Body of pancreas (tissue), 4 donors: ENCODE results near the gene VEZT. TPM values are rescaled to one million over a fixed set of nuclear protein-coding genes. Genes with fewer than 3 reads are reported as not detected.

Source experiments
- ATAC-seq: fragments of 150-250 bp; one replicate; pipeline ENCODE4 v1.9.1; 2016
- DNase-seq, 4 donors: peaks; one replicate each; pipeline ENCODE4 v3.0.0-alpha.2; 2019
- H3K27ac ChIP-seq, 4 donors: fragments of 200-600 bp; sonication (generic); 1 replicate in 3 of 4; 2 replicates in 1 of 4; pipeline versions ENCODE4 v1.5.1 to v1.6.1; 2016 to 2019; ENCODE audit warnings: mild to moderate bottlenecking in 1 of 4, mixed read lengths in 1 of 4, moderate library complexity in 1 of 4
- H3K27me3 ChIP-seq, 2 donors: fragments of 200-600 bp; sonication (generic); one replicate each; pipeline ENCODE4 v1.6.0; 2016; ENCODE audit warnings: mild to moderate bottlenecking in 1 of 2
- H3K36me3 ChIP-seq, 2 donors: fragments of 200-600 bp; sonication (generic); replicated peaks in 1 of 2; 2 replicates each; pipeline ENCODE4 v1.5.1; 2016; ENCODE audit warnings: low read depth in 2 of 2; ENCODE audit not compliant: insufficient read depth in 1 of 2
- H3K4me1 ChIP-seq: fragments of 200-600 bp; sonication (generic); one replicate; pipeline ENCODE4 v1.6.0; 2016
- H3K4me3 ChIP-seq, 2 donors: fragments of 200-600 bp; sonication (generic); 1 replicate in 1 of 2; 2 replicates in 1 of 2; pipeline ENCODE4 v1.5.1; 2016 to 2019
- H3K9me3 ChIP-seq, 3 donors: fragments of 200-600 bp; sonication (generic); 1 replicate in 2 of 3; 2 replicates in 1 of 3; pipeline ENCODE4 v1.5.1; 2016
- POLR2A ChIP-seq, 3 donors: fragments of 450-650 bp; IDR thresholded peaks; one replicate each; pipeline ENCODE4 v1.6.1; 2016; ENCODE audit warnings: antibody characterized with exemption in 3 of 3, mild to moderate bottlenecking in 2 of 3
- WGBS, 2 donors: methylation state at CpG; one replicate each; pipeline ENCODE4 v1.1.5; 2017; 5-methylcytosine and 5-hydroxymethylcytosine counted together
- intact Hi-C: fragments of 100-400 bp; cut with DNase I; formaldehyde crosslinking; loops from one replicate; pipeline ENCODE4 v1.15.1; 2023
- total RNA-seq, 2 donors: library from RNA; depleted of rRNA; stranded (reverse); fragments of >200 nt; gene quantifications; one replicate each; pipeline ENCODE4 v1.1.0, GENCODE V29; 2016
- TF ChIP-seq, protein P1 (sequence below), 7 experiments: fragments of 450-650 bp in 4 of 7; fragments of 200-600 bp in 3 of 7; sonication (generic) in 3 of 7; IDR thresholded peaks; one replicate each; pipeline ENCODE4 v1.5.1; 2016 to 2019; ENCODE audit warnings: antibody characterized with exemption in 7 of 7

VEZT gene
- total RNA-seq, 2 donors from 2014 or later = 50.8 to 56.4 TPM

DNA sequence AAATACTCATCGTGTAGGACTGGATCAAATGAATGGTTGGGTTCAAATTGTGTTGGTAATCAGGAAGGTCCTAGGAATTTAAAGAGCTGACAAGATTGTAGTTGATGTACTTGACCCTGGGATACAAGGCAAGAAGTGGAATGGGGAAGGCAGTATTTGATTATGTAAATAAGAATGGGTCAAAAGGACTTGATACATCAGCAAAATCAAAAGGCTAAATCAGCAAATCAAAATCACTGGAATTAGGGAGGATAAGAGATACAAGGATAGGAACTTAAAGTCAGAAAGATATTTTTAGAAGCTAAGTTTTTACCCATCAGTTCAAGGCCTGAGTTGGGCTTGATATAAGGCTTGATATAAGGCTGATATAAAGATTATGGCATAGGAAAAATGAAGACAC is 65.8 kb downstream of the VEZT start:
- H3K9me3 ChIP-seq = no peaks in the 10 kb centered on the region
- no peaks in the 10 kb centered on the region for H3K27me3 ChIP-seq
- intact Hi-C loops = no loop called here
- H3K36me3 ChIP-seq = peaks cover 0 to 13% of the 10 kb centered on the region in 2 donors
- ATAC-seq (no peak), DNase-seq (no peak)
- no peaks in the 10 kb centered on the region for H3K4me1 ChIP-seq
- H3K27ac ChIP-seq = no peak overlapping the region
- no peak for TF ChIP-seq POLR2A (IDR thresholded peaks at IDR 0.05)
- TF ChIP-seq, protein P1, sequence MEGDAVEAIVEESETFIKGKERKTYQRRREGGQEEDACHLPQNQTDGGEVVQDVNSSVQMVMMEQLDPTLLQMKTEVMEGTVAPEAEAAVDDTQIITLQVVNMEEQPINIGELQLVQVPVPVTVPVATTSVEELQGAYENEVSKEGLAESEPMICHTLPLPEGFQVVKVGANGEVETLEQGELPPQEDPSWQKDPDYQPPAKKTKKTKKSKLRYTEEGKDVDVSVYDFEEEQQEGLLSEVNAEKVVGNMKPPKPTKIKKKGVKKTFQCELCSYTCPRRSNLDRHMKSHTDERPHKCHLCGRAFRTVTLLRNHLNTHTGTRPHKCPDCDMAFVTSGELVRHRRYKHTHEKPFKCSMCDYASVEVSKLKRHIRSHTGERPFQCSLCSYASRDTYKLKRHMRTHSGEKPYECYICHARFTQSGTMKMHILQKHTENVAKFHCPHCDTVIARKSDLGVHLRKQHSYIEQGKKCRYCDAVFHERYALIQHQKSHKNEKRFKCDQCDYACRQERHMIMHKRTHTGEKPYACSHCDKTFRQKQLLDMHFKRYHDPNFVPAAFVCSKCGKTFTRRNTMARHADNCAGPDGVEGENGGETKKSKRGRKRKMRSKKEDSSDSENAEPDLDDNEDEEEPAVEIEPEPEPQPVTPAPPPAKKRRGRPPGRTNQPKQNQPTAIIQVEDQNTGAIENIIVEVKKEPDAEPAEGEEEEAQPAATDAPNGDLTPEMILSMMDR (IDR thresholded peaks at IDR 0.05) = no peak
- H3K4me3 ChIP-seq = no peak overlapping the region
- 96 to 100% methylated on average over 1 of the region's 1 CpG for WGBS, 2 donors

DNA sequence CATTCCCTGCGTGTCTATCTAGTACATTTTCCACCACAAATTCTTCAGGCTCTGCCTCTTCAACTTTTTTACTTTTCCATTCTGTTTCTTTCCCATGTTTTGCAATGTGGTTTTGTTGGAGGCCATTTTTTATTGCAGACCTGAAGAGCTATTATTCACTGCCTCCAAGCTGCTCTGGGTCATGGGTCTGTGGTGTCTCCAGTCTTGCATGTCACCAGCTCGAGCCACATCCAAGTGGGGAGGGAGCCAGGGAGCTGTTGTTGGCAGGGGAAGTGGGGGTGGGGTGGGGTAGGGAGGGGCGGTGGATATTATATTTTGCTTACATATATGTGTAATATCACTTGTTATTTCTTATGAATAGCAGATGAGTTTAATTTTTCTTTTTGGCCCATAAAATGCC is 69.1 kb downstream of the VEZT start:
- Histone ChIP-seq H3K27me3 (no peaks in the 10 kb centered on the region), H3K36me3 (peaks cover 0 to 14% of the 10 kb centered on the region in 2 donors), H3K27ac (no peak overlapping the region), H3K4me1 (no peaks in the 10 kb centered on the region), H3K9me3 (no peaks in the 10 kb centered on the region), H3K4me3 (no peak overlapping the region)
- 79 to 85% methylated on average over 3 of the region's 3 CpGs for WGBS, 2 donors
- no peak for TF ChIP-seq POLR2A (IDR thresholded peaks at IDR 0.05)
- TF ChIP-seq, protein P1 (IDR thresholded peaks at IDR 0.05) = no peak
- intact Hi-C loops = no loop called here
- no peak for DNase-seq
- ATAC-seq = no peak

DNA sequence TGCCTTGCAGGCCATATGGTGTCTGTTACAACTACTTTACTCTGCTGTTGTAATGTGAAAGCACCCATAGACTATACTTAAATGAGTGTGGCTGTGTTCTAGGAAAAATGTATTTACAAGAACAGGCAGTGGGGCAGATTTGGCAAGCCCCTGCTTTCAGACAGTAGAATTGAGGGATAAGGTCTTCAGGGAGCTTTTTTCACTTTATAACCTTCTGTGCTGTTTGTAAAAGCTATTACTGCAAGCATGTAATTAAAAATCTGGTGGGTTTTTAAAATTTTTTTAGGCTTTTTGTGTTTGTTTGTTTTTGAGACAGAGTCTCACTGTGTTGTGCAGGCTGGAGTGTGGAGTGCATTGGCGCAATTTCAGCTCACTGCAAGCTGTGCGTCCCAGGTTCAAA is 73.9 kb downstream of the VEZT start:
- WGBS, 2 donors = 95 to 96% methylated on average over 2 of the region's 2 CpGs
- ATAC-seq = no peak

DNA sequence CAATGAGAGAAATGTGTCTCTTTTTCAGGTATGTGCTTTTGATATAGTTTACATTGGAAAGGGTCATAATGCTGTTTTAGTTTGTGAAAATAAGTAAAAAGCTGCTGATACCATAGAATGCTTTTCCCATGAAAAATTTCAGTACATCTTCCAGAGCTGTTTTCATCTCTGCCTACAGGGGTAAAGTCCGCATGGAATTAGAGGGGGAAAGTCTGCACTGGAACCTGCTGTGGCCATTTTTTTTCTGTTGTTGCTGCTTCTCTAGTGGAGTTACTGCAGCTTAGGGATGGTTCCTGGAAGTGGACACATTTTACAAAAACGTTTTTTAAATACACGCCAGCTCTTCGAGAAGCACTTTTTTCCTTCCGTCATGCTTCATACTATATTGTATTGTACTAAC is 81.3 kb downstream of the VEZT start:
- H3K36me3 ChIP-seq = peaks cover 0 to 12% of the 10 kb centered on the region in 2 donors
- no peak overlapping the region for H3K27ac ChIP-seq
- H3K27me3 ChIP-seq = no peaks in the 10 kb centered on the region
- no peak for DNase-seq
- WGBS, 2 donors = 78 to 81% methylated on average over 5 of the region's 5 CpGs
- H3K9me3 ChIP-seq = no peaks in the 10 kb centered on the region
- TF ChIP-seq, protein P1 (IDR thresholded peaks at IDR 0.05) = no peak
- no peak for TF ChIP-seq POLR2A (IDR thresholded peaks at IDR 0.05)
- H3K4me1 ChIP-seq = no peaks in the 10 kb centered on the region
- no peak for ATAC-seq
- intact Hi-C loops = no loop called here
- H3K4me3 ChIP-seq = no peak overlapping the region

More for the DNA sequence above, 73.9 kb downstream of the VEZT start:
- Histone ChIP-seq H3K4me3 (no peak overlapping the region), H3K27me3 (no peaks in the 10 kb centered on the region), H3K36me3 (peaks cover 0 to 6% of the 10 kb centered on the region in 2 donors), H3K9me3 (no peaks in the 10 kb centered on the region), H3K4me1 (no peaks in the 10 kb centered on the region), H3K27ac (no peak overlapping the region)
- TF ChIP-seq POLR2A (IDR thresholded peaks at IDR 0.05) = no peak
- TF ChIP-seq, protein P1 (IDR thresholded peaks at IDR 0.05) = no peak
- DNase-seq = no peak
- intact Hi-C loops = no loop called here

DNA sequence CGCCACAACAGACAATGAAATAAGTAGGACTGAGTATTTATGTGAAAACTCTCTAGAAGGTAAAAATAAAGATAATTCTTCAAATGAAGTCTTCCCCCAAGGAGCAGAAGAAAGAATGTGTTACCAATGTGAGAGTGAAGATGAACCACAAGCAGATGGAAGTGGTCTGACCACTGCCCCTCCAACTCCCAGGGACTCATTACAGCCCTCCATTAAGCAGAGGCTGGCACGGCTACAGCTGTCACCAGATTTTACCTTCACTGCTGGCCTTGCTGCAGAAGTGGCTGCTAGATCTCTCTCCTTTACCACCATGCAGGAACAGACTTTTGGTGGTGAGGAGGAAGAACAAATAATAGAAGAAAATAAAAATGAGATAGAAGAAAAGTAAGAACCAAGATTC is 82.7 kb downstream of the VEZT start:
- ATAC-seq (no peak), DNase-seq (no peak)
- TF ChIP-seq, protein P1 (IDR thresholded peaks at IDR 0.05) = no peak
- TF ChIP-seq POLR2A (IDR thresholded peaks at IDR 0.05) = no peak
- intact Hi-C loops = no loop called here
- Histone ChIP-seq H3K27ac (no peak overlapping the region), H3K4me3 (no peak overlapping the region), H3K27me3 (no peaks in the 10 kb centered on the region), H3K36me3 (peaks cover 0 to 14% of the 10 kb centered on the region in 2 donors), H3K4me1 (no peaks in the 10 kb centered on the region), H3K9me3 (no peaks in the 10 kb centered on the region)
- 85 to 87% methylated on average over 2 of the region's 2 CpGs for WGBS, 2 donors
